Activated T-helper 1 cell treated with anti-CD3 and anti-CD28 coated beads, Interleukin-12 subunit alpha, Interleukin-12 subunit beta, Interleukin-2, Interleukin-4 antibody, amounts not matched to agents 30 ng/mL and 10 ng/mL and 1 ng/mL, durations not matched to agents 14 hours and 24 hours and 36 hours (primary cell): ENCODE results near the gene HOXC5. TPM values are rescaled to one million over a fixed set of nuclear protein-coding genes. Genes with fewer than 3 reads are reported as not detected.
"Not testable (repeated sequence)": the region's sequence is repeated elsewhere in the genome, so short reads cannot be mapped to it uniquely, and the experiment has no call there.

ENCODE experiments used
- DNase-seq: peaks from one replicate; pipeline ENCODE4 v3.0.0; 2021; ENCODE audit warnings: low spot score
- H3K27ac Mint-ChIP-seq: one replicate; pipeline ENCODE4 v1.8.0; 2021; ENCODE audit warnings: mild to moderate bottlenecking, mixed read lengths
- H3K27me3 Mint-ChIP-seq: one replicate; pipeline ENCODE4 v1.8.0; 2022; ENCODE audit warnings: mild to moderate bottlenecking, moderate library complexity, mixed read lengths; ENCODE audit not compliant: insufficient read depth
- H3K36me3 Mint-ChIP-seq: one replicate; pipeline ENCODE4 v1.8.0; 2021; ENCODE audit warnings: low read depth, mixed read lengths
- H3K4me1 Mint-ChIP-seq: one replicate; pipeline ENCODE4 v1.8.0; 2021; ENCODE audit warnings: low read depth, mixed read lengths
- H3K4me3 Mint-ChIP-seq: one replicate; pipeline ENCODE4 v1.8.0; 2021; ENCODE audit warnings: mild to moderate bottlenecking, moderate library complexity, mixed read lengths
- H3K9me3 Mint-ChIP-seq: one replicate; pipeline ENCODE4 v1.8.0; 2021; ENCODE audit warnings: mixed read lengths
- intact Hi-C: fragments of 100-400 bp; cut with micrococcal nuclease; formaldehyde crosslinking; loops from one replicate; pipeline ENCODE4 v1.15.1; 2024
- total RNA-seq: library from RNA; stranded (reverse); gene quantifications from 2 replicates; pipeline ENCODE4 v1.2.3, GENCODE V29; 2022

Gene HOXC5
- total RNA-seq, 1 donor from 2014 or later = not detected

DNA sequence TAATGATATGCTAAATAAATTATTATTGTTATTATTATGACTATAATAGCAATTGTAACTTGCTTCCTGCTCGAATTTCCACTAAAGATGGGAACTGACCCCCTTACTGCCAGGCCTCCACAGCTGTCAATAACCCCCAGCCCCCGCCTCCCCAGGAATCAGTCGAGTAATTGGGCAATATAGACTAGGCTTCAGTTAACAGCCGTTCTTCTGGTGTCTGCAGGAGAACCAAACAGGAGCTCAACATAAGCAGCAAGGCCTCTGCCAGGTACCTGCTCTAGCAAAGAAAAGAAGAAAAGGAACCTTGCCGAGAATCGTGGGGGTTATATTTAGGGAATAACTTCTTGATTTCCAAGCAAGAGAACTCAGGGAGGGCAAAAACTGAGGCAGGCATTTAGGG is 42.6 kb downstream of the HOXC5 start:
- Mint-ChIP-seq H3K27me3 (peaks cover 26% of the 10 kb centered on the region), H3K4me3 (no peak overlapping the region), H3K27ac (no peak overlapping the region), H3K4me1 (no peaks in the 10 kb centered on the region), H3K36me3 (no peaks in the 10 kb centered on the region), H3K9me3 (no peaks in the 10 kb centered on the region)
- no peak for DNase-seq
- intact Hi-C loops = no loop called here

DNA sequence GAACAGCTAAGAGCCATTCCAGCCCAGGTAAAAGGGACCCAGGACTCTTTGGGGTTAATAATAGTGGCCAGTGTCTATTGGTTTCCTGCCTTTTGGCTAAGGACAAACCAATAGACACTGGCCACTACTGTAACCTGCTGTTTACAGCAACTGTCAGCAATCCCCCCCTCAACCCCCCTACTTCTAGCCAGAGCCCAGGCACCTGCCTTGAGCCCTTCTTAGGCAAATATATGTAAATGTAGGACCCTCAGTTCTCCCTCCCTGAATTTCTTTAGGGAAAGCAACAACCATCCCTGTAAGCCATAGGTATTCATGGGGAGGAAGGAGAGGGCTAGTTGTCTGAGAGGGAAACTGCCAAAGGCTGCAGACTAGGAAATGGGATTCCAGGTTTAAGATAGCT is 43.1 kb downstream of the HOXC5 start:
- H3K4me3 Mint-ChIP-seq = no peak overlapping the region
- peaks cover 26% of the 10 kb centered on the region for H3K27me3 Mint-ChIP-seq
- H3K27ac Mint-ChIP-seq = no peak overlapping the region
- no peaks in the 10 kb centered on the region for H3K36me3 Mint-ChIP-seq
- intact Hi-C loops = no loop called here
- no peak for DNase-seq
- H3K4me1 Mint-ChIP-seq = peaks cover 2% of the 10 kb centered on the region
- no peaks in the 10 kb centered on the region for H3K9me3 Mint-ChIP-seq

GRCh38 chr12:54077843-54078242 is 45.0 kb downstream of the HOXC5 start:
- peaks cover 17% of the 10 kb centered on the region for H3K4me1 Mint-ChIP-seq
- H3K36me3 Mint-ChIP-seq, H3K4me3 Mint-ChIP-seq, H3K9me3 Mint-ChIP-seq, intact Hi-C loops, DNase-seq, H3K27ac Mint-ChIP-seq, H3K27me3 Mint-ChIP-seq: not testable (repeated sequence)

GRCh38 chr12:54079115-54079514 is 46.3 kb downstream of the HOXC5 start:
- H3K9me3 Mint-ChIP-seq, H3K27ac Mint-ChIP-seq, DNase-seq, H3K4me3 Mint-ChIP-seq, H3K36me3 Mint-ChIP-seq, intact Hi-C loops: not testable (repeated sequence)
- H3K4me1 Mint-ChIP-seq = peaks cover 29% of the 10 kb centered on the region
- H3K27me3 Mint-ChIP-seq = peaks cover 10% of the 10 kb centered on the region

DNA sequence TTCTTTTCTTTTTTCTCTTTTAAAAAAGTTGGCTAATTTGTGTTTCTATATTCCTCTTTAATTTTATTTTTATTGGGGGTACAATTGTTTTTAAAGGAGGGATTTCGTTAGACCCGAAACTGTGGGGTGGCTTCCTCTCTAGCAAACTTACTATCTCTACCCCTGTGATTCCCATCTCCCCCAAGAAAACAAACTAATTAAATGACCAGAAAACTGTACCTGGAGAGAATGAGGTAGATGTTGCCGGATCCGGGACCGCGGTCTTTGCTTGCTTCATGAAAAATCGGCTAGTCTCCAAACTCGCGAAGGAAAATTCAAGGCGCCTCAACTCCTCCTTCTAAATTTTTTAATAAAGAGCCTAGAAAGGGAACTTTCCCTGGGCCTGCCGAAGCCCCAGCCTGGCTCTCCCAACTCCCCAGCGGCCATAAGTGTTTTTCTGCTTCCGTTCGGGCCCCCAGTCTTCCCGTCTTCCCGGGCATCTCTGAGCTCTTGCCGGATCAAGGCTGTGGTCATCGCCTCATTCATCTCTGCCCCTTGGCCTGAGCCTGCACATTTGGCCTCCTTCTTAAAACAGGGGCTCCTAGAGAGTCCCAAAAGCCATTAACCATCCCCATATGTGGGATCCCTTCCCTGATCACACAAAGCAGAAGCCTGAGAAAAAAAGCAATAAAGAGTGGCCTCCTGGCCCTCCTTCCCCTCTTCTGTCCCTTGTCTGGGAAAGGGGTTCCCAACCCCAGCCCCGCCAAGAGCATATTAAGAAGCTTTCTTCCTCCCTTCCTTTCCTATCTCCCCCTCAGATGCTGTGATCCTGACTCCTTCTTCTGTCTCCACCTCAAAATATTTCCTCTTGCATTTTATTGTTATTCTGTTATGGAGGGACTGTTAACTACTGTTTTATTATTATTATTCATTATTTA is 47.4 kb downstream of the HOXC5 start:
- H3K4me1 Mint-ChIP-seq = peaks cover 29% of the 10 kb centered on the region
- DNase-seq, H3K9me3 Mint-ChIP-seq, H3K27ac Mint-ChIP-seq, intact Hi-C loops, H3K4me3 Mint-ChIP-seq, H3K36me3 Mint-ChIP-seq: not testable (repeated sequence)
- peaks cover 15% of the 10 kb centered on the region for H3K27me3 Mint-ChIP-seq

DNA sequence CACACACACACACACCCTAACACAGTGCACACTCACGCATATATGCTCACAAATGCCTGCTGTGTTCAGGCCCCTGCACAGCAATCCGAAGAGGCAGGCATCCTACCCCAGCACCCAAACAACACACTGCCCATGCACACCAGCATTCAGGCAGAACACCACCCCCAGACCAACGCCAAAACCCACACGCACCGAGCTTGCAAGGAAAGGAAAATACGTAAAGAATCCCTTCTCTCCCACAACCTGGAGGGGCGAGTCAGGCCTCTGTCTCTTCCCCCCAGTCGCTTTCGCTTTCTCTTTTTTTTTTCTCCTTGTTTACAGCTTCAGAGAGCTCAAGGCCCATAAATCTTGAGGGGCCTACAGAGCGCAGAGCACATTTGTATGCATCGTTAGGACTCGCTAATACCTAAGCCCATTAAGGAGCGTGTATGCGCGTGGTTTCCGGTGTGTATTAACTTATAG is 48.2 kb downstream of the HOXC5 start:
- intact Hi-C loops = loop anchor here (1.0 kb wide), 1 partner anchor 108 kb away; no protein-coding TSS in a partner anchor
- peaks cover 15% of the 10 kb centered on the region for H3K27me3 Mint-ChIP-seq
- not testable (repeated sequence) for H3K36me3 Mint-ChIP-seq, H3K9me3 Mint-ChIP-seq
- peak; percentile 4 for DNase-seq
- H3K27ac Mint-ChIP-seq = peak overlapping the region; percentile 63
- peaks cover 29% of the 10 kb centered on the region for H3K4me1 Mint-ChIP-seq
- H3K4me3 Mint-ChIP-seq = peak overlapping the region; percentile 87

DNA sequence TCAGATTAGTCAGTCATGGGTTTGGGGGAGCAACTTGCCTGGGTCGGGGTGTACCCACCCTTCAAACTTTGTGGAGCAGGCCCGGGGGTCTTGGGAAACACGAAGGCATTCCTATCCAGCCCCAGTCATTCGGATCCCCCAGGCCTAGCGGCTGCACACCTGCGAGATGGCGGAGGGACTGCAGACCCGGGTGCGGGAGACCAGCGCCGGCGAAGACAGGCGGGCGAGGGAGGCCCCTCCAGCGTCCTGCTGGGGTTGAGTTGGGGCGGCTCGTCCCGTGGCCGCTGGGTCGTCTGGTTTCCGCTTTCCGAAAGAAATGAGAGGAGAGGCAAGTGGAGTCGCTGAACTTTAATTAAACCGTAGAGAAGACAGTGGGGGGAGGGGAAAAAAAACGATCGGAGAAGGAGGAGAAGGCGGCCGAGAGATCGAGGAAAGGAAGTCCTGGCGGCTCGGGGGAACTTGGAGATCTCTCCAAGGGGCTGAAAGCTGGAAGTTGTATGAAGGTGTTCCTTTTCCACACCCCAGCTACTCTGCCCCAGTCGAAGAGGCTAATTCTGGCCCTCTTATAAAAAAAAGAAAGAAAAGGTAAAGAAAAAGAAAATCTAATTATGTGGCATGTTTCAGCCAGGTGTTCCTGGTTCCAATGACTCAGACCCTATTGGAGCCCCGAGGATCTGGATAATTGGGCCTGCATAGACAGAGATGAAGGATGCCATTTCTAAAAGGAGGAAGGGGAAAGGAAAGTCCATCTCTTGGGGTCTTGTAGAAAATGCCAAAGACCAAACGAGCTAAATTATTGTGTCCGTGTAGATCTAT is 48.9 kb downstream of the HOXC5 start:
- intact Hi-C loops = loop anchor here (1.0 kb wide), 1 partner anchor 108 kb away; no protein-coding TSS in a partner anchor
- peaks cover 22% of the 10 kb centered on the region for H3K27me3 Mint-ChIP-seq
- H3K9me3 Mint-ChIP-seq, H3K36me3 Mint-ChIP-seq: not testable (repeated sequence)
- H3K4me1 Mint-ChIP-seq = peaks cover 29% of the 10 kb centered on the region
- peak overlapping the region; percentile 87 for H3K4me3 Mint-ChIP-seq
- DNase-seq = peak; percentile 5
- H3K27ac Mint-ChIP-seq = peak overlapping the region; percentile 92

GRCh38 chr12:54082397-54082892 is 49.6 kb downstream of the HOXC5 start:
- Mint-ChIP-seq H3K4me3 (peak overlapping the region; percentile 87), H3K27me3 (peaks cover 23% of the 10 kb centered on the region), H3K36me3 (no peaks in the 10 kb centered on the region), H3K27ac (peak overlapping the region; percentile 92), H3K4me1 (peaks cover 29% of the 10 kb centered on the region), H3K9me3 (no peaks in the 10 kb centered on the region)
- intact Hi-C loops = no loop called here
- DNase-seq = peak; percentile 11

Other genes starting within 250 kb of the HOXC5 start
- gene HOXC13, start 94.2 kb upstream of the HOXC5 start, total RNA-seq = not detected in 2 replicates
- not detected in 2 replicates for gene HOXC12, start 78.1 kb upstream of the HOXC5 start, total RNA-seq
- not detected in 2 replicates for gene HOXC11, start 59.9 kb upstream of the HOXC5 start, total RNA-seq
- not detected in 2 replicates for gene HOTAIR, start 58.1 kb upstream of the HOXC5 start, total RNA-seq
- gene HOXC10, start 47.9 kb upstream of the HOXC5 start, total RNA-seq = not detected in 2 replicates
- not detected in 2 replicates for gene HOXC9, start 32.9 kb upstream of the HOXC5 start, total RNA-seq
- not detected in 2 replicates for gene HOXC8, start 24.1 kb upstream of the HOXC5 start, total RNA-seq
- gene HOXC6, start 4.6 kb upstream of the HOXC5 start, total RNA-seq = not detected in 2 replicates
- gene HOXC4, start 20.8 kb downstream of the HOXC5 start, total RNA-seq = not detected in 2 replicates
- gene SMUG1, start 155.9 kb downstream of the HOXC5 start, total RNA-seq = 28.6 and 29.6 TPM in 2 replicates
- 99.8 and 106 TPM in 2 replicates for gene CBX5, start 247.1 kb downstream of the HOXC5 start, total RNA-seq
- 1,740 and 1,765 TPM in 2 replicates for gene HNRNPA1, start 247.7 kb downstream of the HOXC5 start, total RNA-seq